Epithelial cell of proximal tubule (primary cell): ENCODE measurements around the gene PIGS. TPM values are rescaled to one million over a fixed set of nuclear protein-coding genes. Genes with fewer than 3 reads are reported as not detected.
"Not testable (repeated sequence)": the region's sequence is repeated elsewhere in the genome, so short reads cannot be mapped to it uniquely, and the experiment has no call there.

Experiments used
- DNase-seq: peaks from one replicate; pipeline ENCODE4 v3.0.0-alpha.2; 2011; ENCODE audit warnings: low read depth
- H3K4me3 ChIP-seq: 2 replicates; pipeline ENCODE4 v1.5.1; 2011; ENCODE audit warnings: low read depth, mild to moderate bottlenecking, low read length
- total RNA-seq: library from RNA; depleted of rRNA; stranded (reverse); fragments of >200 nt; gene quantifications from 2 replicates; pipeline ENCODE4 v1.2.3, GENCODE V29; 2015
- TF ChIP-seq, protein P1 (sequence below): conservative IDR thresholded peaks from 2 replicates; pipeline ENCODE4 v1.5.1; 2012; ENCODE audit warnings: low read depth, mild to moderate bottlenecking, low read length

PIGS gene
- total RNA-seq, 1 donor from 2014 or later: 55.6 TPM

DNA sequence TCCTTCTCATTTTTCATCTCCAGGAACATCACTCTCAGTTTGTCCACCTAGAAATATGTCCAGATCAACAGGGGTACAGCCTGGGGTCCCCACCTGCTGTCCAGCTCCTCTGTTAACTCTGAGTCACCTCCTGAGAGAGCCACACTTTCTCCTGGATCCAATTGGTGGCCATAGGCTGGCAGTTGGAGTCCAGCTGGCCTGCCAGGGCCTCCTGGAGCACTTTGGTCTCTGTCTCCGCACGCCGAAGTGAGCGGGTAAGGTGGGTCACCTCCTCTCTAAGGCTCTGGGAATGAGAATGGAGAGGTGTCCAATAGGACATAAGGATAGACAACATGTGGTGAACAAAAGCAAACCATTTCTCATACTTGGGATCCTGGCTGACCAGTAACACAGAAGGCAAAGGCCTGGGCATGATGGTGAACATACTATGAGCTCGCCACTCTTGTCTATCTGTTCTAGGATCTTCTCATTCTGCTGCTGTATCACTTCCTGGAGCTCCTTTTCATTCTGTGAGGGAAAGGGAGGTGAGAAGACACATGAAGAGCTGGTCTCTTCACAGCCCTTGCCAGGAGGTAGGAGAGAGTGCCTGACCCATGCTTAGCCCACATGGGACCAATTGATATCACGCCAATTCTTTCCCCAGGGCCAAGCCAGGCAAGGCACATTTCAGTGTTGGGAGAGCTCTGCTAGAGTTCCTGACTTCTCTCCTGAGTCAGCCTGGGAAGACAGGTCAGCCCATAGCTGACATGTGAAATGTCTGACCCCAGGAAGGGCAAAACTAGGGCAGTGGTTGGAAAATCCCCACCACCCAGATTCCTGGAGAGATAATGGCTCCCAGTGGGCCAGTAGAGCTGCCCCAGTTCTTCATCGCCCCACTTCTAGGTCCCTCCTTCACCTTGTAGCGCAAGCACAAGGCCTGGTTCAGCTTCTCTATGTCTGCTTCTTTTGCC is 7.2 kb upstream of the PIGS start:
- H3K4me3 ChIP-seq: no peak overlapping the region
- no peak for DNase-seq
- TF ChIP-seq, protein P1, sequence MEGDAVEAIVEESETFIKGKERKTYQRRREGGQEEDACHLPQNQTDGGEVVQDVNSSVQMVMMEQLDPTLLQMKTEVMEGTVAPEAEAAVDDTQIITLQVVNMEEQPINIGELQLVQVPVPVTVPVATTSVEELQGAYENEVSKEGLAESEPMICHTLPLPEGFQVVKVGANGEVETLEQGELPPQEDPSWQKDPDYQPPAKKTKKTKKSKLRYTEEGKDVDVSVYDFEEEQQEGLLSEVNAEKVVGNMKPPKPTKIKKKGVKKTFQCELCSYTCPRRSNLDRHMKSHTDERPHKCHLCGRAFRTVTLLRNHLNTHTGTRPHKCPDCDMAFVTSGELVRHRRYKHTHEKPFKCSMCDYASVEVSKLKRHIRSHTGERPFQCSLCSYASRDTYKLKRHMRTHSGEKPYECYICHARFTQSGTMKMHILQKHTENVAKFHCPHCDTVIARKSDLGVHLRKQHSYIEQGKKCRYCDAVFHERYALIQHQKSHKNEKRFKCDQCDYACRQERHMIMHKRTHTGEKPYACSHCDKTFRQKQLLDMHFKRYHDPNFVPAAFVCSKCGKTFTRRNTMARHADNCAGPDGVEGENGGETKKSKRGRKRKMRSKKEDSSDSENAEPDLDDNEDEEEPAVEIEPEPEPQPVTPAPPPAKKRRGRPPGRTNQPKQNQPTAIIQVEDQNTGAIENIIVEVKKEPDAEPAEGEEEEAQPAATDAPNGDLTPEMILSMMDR: no peak

DNA sequence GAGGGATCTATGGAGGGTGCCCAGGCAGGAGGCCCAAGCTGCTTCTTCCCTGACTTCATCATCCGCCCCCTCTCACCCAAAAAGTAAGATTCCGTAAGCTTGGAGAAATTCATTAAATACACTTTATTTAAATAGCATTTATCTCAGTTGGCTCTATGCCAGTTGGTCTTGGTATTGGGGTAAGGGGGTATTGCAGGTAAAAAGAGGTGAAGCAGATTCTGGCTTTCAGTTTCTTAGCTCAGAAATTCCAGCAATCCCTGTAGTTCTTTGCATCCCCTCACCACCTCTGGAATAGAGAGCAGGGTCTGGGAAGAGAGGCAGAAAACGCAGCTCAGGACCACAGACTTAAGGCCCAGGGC is 6.1 kb upstream of the PIGS start:
- no peak for DNase-seq
- H3K4me3 ChIP-seq: no peak overlapping the region
- TF ChIP-seq, protein P1: no peak

DNA sequence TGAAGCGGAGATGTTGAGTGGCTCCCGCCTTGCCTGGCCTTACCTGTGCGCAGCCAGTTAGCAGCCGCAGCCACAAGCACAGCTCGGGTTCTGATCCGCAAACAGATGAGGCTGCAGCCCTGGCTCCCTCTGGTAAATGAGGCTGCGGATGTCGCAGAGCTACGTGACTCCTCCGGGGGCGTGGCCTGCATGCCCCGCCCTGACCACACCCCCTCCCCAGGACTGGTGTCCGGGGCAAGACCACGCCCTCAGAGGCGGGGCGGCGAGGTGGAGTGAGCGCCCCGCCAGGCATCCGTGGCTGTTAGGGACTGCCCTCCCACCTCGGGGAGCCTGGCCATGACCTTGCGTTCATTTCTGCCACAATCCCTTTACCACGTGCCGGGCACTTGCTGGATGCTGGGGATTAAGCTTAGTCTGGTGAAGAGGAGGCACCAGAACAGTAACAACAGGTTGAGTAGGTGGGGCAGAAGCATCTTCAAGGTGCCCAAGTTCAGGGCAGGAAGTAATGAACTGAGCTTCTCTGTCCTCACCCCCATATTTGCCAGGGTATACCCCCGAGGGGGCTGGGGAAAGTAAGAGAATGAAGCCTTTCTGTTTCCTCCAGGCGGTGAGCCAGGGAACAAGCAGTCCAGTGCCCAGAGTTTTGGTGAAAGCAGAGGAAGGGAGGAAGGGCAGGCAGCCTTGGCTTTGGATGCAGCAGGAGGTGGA is 5.6 kb upstream of the PIGS start, which contains the start of gene ALDOC:
ALDOC (minus strand) TSS at position 138 of the 708 bp plus-strand sequence. CDS start 1,363 bp downstream, outside the sequence.
- H3K4me3 ChIP-seq: peak within 1 kb of the TSS; percentile 31
- TF ChIP-seq, protein P1: no peak
- no peak for DNase-seq

DNA sequence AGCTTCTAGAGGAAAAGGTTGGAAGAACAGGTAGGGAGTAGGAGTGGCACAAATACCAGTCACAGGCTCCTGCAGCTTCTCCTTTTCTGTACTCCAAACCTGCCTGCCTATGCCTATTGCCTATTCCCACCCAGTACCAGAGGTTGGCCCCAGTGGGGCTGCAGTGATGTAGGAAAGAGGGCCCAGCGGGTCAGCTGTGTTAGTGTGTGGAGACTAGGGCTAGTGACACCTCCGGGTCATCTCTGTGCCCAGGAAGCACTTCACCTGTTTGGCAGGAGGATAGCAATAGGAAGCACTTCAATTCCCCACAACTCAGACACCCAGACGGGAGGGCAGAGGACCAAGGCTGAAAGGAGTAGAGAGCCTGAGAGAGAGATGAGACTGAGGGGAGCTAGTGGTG is 4.7 kb upstream of the PIGS start:
- DNase-seq: not testable (repeated sequence)
- H3K4me3 ChIP-seq: peak overlapping the region; percentile 6

DNA sequence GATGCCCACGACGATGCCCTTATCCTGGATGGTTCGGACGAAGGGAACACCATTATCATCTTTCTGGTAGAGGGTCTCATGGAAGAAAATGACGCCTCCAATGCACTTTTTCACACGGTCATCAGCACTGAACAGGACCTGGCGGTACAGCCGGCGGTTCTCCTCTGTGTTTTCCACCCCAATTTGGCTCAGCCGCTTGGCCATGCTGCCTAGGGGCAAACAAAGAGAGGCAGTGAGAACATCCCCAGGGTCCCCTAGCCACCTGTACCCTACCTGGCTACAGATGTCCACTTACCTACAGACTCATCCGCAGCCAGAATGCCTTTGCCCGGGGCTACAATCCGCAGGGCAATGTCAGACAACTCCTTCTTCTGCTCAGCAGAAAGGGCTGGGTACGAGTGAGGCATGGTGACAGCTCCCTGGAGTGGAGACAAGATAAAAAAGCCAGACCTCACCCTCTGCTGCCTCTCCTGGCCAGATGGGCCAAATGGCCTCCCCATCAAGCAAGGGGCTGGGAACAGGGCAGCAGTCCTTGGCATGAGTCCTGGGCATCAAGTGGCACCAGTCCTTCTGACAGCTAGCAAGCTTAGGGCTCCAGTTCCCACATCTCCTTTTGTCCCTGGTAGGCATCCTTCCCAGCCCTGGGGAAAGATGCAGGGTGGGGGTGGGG is 3.9 kb upstream of the PIGS start:
- TF ChIP-seq, protein P1: no peak
- DNase-seq: no peak
- no peak overlapping the region for H3K4me3 ChIP-seq

DNA sequence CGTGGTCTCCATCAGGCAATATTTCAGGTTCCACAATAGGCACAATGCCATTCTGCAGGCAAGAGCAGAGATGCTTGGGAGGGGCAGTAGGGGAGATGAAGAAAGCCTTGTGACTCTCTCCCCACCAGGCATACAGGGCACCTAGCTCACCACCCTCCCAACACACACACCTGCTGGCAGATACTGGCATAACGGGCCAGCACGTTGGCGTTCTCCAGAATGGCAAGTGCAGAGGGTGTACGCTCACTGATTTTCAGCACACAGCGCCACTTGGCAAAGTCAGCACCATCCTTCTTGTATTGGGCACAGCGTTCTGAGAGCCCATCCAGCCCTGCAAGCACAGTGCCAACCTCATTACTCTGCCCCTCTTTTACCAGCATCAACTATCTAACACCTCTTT is 3.2 kb upstream of the PIGS start:
- TF ChIP-seq, protein P1: peak; percentile 25
- H3K4me3 ChIP-seq: no peak overlapping the region
- DNase-seq: no peak

DNA sequence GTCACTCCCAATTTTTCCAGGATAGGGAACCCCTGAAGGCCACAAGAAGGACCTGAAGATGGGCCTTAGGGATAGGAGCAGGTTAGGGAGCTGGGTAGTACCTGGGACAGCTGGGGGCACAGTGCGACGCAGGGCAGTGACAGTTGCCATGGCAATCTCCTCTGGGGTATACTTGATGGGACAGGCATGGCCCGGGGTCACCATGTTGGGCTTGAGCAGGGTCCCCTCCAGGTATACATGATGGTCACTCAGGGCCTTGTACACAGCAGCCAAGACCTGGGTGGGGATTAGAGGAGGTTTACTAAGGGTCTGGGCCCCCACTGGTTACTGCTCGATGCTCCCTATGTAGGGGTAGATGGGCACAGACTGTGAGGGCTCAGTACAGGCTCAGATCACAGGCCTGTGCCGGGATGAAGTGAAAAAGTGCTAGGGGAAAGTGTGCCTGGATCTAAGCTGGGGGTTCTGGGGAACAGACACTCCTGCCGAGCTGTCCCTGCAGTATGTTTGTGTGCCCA is 2.7 kb upstream of the PIGS start:
- TF ChIP-seq, protein P1: no peak
- H3K4me3 ChIP-seq: no peak overlapping the region
- no peak for DNase-seq
